Measurements from ENCODE around the gene CCER1.

Gene CCER1

DNA sequence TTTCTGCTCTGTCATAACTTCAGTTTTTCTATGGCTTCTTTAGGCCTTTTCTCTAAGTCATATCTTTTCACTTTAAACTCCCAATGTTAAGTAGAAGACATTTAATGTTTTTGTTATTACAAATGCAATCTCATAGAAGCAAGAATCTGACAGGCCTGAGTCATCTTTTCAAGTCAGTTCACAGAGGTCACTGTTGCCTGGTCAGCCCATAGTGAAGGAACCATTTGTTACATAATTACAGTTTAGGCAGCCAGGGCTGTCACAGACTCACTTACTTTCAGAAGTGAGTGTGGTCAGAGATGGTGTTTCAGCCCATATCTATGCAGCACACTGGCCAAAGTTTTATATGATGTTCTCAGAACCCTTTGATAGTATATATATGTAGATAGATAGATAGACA lies 46.5 kb downstream of the CCER1 start:
- H3K9me2 ChIP-seq (replicated peaks; ENCODE audit: low read depth, low read length) = no peaks in the 10 kb centered on the region
- no peaks in the 10 kb centered on the region for H3K79me2 ChIP-seq (ENCODE audit: insufficient read depth, low read length)
- no peak overlapping the region for H3K4me2 ChIP-seq (ENCODE audit: low read depth, low read length, poor library complexity, severe bottlenecking)
- no peaks in the 10 kb centered on the region for H3F3A ChIP-seq (ENCODE audit: low read depth)
- no peak overlapping the region for H3K4me3 ChIP-seq (ENCODE audit: low read length, poor library complexity, severe bottlenecking)
- no peak overlapping the region for H3K9ac ChIP-seq (ENCODE audit: low read depth, low read length, poor library complexity, severe bottlenecking)
- no peaks in the 10 kb centered on the region for H3K27me3 ChIP-seq (ENCODE audit: insufficient read depth, low read length, poor library complexity, severe bottlenecking)
- no peak overlapping the region for H2AFZ ChIP-seq (ENCODE audit: low read length)
- H3K4me1 ChIP-seq (ENCODE audit: insufficient read depth, low read length, poor library complexity, severe bottlenecking) = no peaks in the 10 kb centered on the region
- no peaks in the 10 kb centered on the region for H3K36me3 ChIP-seq (ENCODE audit: insufficient read depth, low read length)
- TF ChIP-seq, protein P1, sequence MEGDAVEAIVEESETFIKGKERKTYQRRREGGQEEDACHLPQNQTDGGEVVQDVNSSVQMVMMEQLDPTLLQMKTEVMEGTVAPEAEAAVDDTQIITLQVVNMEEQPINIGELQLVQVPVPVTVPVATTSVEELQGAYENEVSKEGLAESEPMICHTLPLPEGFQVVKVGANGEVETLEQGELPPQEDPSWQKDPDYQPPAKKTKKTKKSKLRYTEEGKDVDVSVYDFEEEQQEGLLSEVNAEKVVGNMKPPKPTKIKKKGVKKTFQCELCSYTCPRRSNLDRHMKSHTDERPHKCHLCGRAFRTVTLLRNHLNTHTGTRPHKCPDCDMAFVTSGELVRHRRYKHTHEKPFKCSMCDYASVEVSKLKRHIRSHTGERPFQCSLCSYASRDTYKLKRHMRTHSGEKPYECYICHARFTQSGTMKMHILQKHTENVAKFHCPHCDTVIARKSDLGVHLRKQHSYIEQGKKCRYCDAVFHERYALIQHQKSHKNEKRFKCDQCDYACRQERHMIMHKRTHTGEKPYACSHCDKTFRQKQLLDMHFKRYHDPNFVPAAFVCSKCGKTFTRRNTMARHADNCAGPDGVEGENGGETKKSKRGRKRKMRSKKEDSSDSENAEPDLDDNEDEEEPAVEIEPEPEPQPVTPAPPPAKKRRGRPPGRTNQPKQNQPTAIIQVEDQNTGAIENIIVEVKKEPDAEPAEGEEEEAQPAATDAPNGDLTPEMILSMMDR (conservative IDR thresholded peaks at IDR 0.05; ENCODE audit: low read length) = no peak
- no peak for TF ChIP-seq EZH2phosphoT487 (IDR thresholded peaks at IDR 0.05; ENCODE audit: borderline replicate concordance)
- no peaks in the 10 kb centered on the region for H4K20me1 ChIP-seq (ENCODE audit: insufficient read depth, low read length, poor library complexity, severe bottlenecking)
- no peaks in the 10 kb centered on the region for H3K9me3 ChIP-seq (ENCODE audit: insufficient read depth, low read depth, low read length)

DNA sequence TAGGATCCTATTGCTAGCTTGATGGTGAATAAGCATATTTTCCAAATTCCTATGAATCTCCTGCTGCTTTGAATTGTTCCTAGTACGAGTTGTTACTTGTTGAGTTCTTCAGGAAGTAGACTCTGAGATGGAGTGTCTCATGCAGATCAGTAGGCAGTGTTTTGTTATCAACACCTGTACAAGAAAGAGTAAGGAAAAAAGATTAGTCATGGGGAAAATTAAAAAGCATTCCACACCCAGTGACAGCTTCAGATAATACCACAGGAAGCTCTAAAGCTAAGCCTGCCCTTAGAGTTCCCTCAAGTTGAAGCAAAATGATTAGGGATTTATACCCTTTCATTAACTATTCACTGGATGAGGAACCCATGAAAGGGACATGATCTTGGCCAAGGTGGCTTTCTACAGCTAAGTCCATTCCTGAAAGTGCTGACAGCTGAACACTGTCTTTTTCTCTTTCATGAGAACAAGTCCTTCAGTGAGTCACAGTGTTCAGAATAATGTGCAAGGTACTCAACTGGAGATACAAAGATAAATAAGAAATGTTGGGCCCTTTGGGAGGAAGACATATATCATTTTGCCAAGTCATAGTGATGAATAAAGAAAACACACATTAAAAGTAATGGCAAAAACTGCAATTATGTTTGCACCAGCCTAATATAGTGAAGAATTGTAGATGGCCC lies 49.1 kb downstream of the CCER1 start:
- no peak overlapping the region for H3K9ac ChIP-seq (ENCODE audit: low read depth, low read length, poor library complexity, severe bottlenecking)
- H3K79me2 ChIP-seq (ENCODE audit: insufficient read depth, low read length) = no peaks in the 10 kb centered on the region
- H4K20me1 ChIP-seq (ENCODE audit: insufficient read depth, low read length, poor library complexity, severe bottlenecking) = no peaks in the 10 kb centered on the region
- no peak overlapping the region for H3K4me2 ChIP-seq (ENCODE audit: low read depth, low read length, poor library complexity, severe bottlenecking)
- H3K9me3 ChIP-seq (ENCODE audit: insufficient read depth, low read depth, low read length) = no peaks in the 10 kb centered on the region
- H3K4me3 ChIP-seq (ENCODE audit: low read length, poor library complexity, severe bottlenecking) = no peak overlapping the region
- no peaks in the 10 kb centered on the region for H3F3A ChIP-seq (ENCODE audit: low read depth)
- H2AFZ ChIP-seq (ENCODE audit: low read length) = no peak overlapping the region
- TF ChIP-seq, protein P1 (conservative IDR thresholded peaks at IDR 0.05; ENCODE audit: low read length) = no peak
- TF ChIP-seq EZH2phosphoT487 (IDR thresholded peaks at IDR 0.05; ENCODE audit: borderline replicate concordance) = no peak
- no peaks in the 10 kb centered on the region for H3K9me2 ChIP-seq (replicated peaks; ENCODE audit: low read depth, low read length)
- H3K4me1 ChIP-seq (ENCODE audit: insufficient read depth, low read length, poor library complexity, severe bottlenecking) = no peaks in the 10 kb centered on the region
- no peaks in the 10 kb centered on the region for H3K36me3 ChIP-seq (ENCODE audit: insufficient read depth, low read length)
- no peaks in the 10 kb centered on the region for H3K27me3 ChIP-seq (ENCODE audit: insufficient read depth, low read length, poor library complexity, severe bottlenecking)

DNA sequence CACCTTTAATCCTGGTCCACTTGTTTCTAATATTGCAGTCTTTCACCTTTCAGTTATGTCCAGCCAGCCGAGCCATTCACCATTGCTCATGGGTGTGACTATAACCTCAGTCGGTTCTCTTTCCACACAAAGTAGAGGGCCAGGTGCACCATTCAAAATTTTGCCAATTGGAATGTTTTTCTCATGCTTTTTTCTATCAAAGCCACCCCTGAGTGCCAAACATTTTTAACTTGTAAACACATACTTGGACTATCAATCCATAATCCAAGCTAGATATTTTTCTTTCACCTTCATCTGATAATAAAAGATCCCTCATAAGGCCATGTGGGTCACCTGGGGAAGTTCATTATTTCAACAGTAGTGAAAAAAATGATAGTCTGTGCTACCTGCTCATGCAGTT lies 52.4 kb downstream of the CCER1 start:
- no peak overlapping the region for H3K4me3 ChIP-seq (ENCODE audit: low read length, poor library complexity, severe bottlenecking)
- H3K27me3 ChIP-seq (ENCODE audit: insufficient read depth, low read length, poor library complexity, severe bottlenecking) = no peaks in the 10 kb centered on the region
- no peak overlapping the region for H3K9ac ChIP-seq (ENCODE audit: low read depth, low read length, poor library complexity, severe bottlenecking)
- H3K36me3 ChIP-seq (ENCODE audit: insufficient read depth, low read length) = no peaks in the 10 kb centered on the region
- no peaks in the 10 kb centered on the region for H3F3A ChIP-seq (ENCODE audit: low read depth)
- H2AFZ ChIP-seq (ENCODE audit: low read length) = no peak overlapping the region
- H3K9me3 ChIP-seq (ENCODE audit: insufficient read depth, low read depth, low read length) = no peaks in the 10 kb centered on the region
- no peak overlapping the region for H3K4me2 ChIP-seq (ENCODE audit: low read depth, low read length, poor library complexity, severe bottlenecking)
- H3K9me2 ChIP-seq (replicated peaks; ENCODE audit: low read depth, low read length) = no peaks in the 10 kb centered on the region
- H3K4me1 ChIP-seq (ENCODE audit: insufficient read depth, low read length, poor library complexity, severe bottlenecking) = no peaks in the 10 kb centered on the region
- H3K79me2 ChIP-seq (ENCODE audit: insufficient read depth, low read length) = no peaks in the 10 kb centered on the region
- no peaks in the 10 kb centered on the region for H4K20me1 ChIP-seq (ENCODE audit: insufficient read depth, low read length, poor library complexity, severe bottlenecking)
- no peak for TF ChIP-seq EZH2phosphoT487 (IDR thresholded peaks at IDR 0.05; ENCODE audit: borderline replicate concordance)
- TF ChIP-seq, protein P1 (conservative IDR thresholded peaks at IDR 0.05; ENCODE audit: low read length) = no peak

Data from Loucy (cell line).